Chondrocyte (in vitro differentiated cells): ENCODE measurements around the gene CD3E. TPM values are rescaled to one million over a fixed set of nuclear protein-coding genes. Genes with fewer than 3 reads are reported as not detected.

Experiments used
- DNase-seq: peaks from one replicate; pipeline ENCODE4 v3.0.0; 2021; ENCODE audit warnings: mixed read lengths, low spot score
- H3K27ac Mint-ChIP-seq: one replicate; pipeline ENCODE4 v1.8.0; 2021; ENCODE audit warnings: mild to moderate bottlenecking, moderate library complexity, mixed read lengths; ENCODE audit not compliant: unreplicated experiment
- H3K27me3 Mint-ChIP-seq: 2 replicates; pipeline ENCODE4 v1.8.0; 2021; ENCODE audit warnings: low read depth, mixed read lengths
- H3K36me3 Mint-ChIP-seq: 2 replicates; pipeline ENCODE4 v1.8.0; 2021; ENCODE audit warnings: low read depth, mixed read lengths
- H3K4me1 Mint-ChIP-seq: 2 replicates; pipeline ENCODE4 v1.8.0; 2021; ENCODE audit warnings: low read depth, mild to moderate bottlenecking, mixed read lengths
- H3K4me3 Mint-ChIP-seq: one replicate; pipeline ENCODE4 v1.8.0; 2021; ENCODE audit warnings: mild to moderate bottlenecking, moderate library complexity, mixed read lengths; ENCODE audit not compliant: unreplicated experiment
- H3K9me3 Mint-ChIP-seq: 2 replicates; pipeline ENCODE4 v1.8.0; 2021; ENCODE audit warnings: low read depth, mixed read lengths
- CTCF ChIP-seq: fragments of 200-600 bp; sonication (generic); IDR thresholded peaks from 2 replicates; pipeline ENCODE4 v1.5.0; 2021; ENCODE audit warnings: antibody characterized with exemption, mild to moderate bottlenecking, moderate library complexity
- total RNA-seq: library from RNA; stranded (reverse); gene quantifications from 3 replicates; pipeline ENCODE4 v1.2.1, GENCODE V29; 2021

CD3E gene
- total RNA-seq, 1 donor from 2014 or later = not detected

DNA sequence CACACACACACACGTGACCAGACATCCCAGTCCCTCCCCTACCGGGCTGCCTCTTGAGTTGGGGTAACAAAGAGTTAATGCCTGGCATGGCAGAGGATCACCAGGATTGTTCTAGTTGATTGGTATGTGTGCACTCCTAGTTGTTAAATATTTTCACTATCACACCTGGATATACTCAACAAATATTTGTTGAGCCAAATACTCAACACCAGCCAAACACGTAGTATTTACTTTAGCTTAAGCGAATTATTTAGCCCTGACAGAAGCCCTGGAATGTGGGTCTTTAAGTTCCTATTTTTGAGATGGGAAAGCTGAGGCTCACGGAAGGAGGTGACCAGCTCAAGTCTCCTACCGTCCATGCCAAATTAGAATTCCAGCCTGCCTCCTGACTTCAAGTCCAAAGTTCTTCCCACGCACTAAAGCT, 10.5 kb downstream of the CD3E start:
- H3K9me3 Mint-ChIP-seq = no peaks in the 10 kb centered on the region
- no peak overlapping the region for H3K27ac Mint-ChIP-seq
- no peak overlapping the region for H3K4me3 Mint-ChIP-seq

DNA sequence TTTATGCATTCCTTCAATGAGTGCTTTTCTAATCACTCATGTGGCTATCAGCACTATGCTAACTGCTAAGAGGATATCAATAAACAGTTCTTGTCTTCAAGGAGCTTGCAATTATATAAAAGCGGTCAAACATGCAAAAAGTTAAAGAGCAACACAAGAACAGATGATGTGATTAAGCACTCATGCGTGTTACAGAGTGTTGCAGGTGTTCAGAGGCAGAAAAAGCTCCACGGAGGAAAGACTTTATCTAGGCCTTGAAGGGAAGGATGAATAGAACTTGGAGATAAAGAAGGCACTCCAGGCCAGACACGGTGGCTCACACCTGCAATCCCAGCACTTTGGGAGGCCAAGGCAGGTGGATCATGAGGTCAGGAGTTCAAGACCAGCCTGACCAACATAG, 13.6 kb downstream of the CD3E start:
- Mint-ChIP-seq H3K4me1 (peaks cover 10% of the 10 kb centered on the region), H3K27me3 (peaks cover 32% of the 10 kb centered on the region), H3K9me3 (peaks cover 4% of the 10 kb centered on the region), H3K27ac (no peak overlapping the region), H3K4me3 (no peak overlapping the region), H3K36me3 (peaks cover 4% of the 10 kb centered on the region)
- DNase-seq = no peak
- no peak for TF ChIP-seq CTCF

More for the DNA sequence above, 10.5 kb downstream of the CD3E start:
- no peak for DNase-seq
- Mint-ChIP-seq H3K36me3 (peaks cover 4% of the 10 kb centered on the region), H3K4me1 (peaks cover 10% of the 10 kb centered on the region), H3K27me3 (peaks cover 40% of the 10 kb centered on the region)
- no peak for TF ChIP-seq CTCF

GRCh38 chr11:118318581-118319336, 14.2 kb downstream of the CD3E start:
- no peak overlapping the region for H3K4me3 Mint-ChIP-seq
- peaks cover 10% of the 10 kb centered on the region for H3K4me1 Mint-ChIP-seq
- peaks cover 4% of the 10 kb centered on the region for H3K36me3 Mint-ChIP-seq
- no peak for DNase-seq
- peaks cover 4% of the 10 kb centered on the region for H3K9me3 Mint-ChIP-seq
- no peak overlapping the region for H3K27ac Mint-ChIP-seq
- TF ChIP-seq CTCF = no peak
- peaks cover 30% of the 10 kb centered on the region for H3K27me3 Mint-ChIP-seq

GRCh38 chr11:118319337-118319707, 14.8 kb downstream of the CD3E start:
- DNase-seq = no peak
- peaks cover 7% of the 10 kb centered on the region for H3K9me3 Mint-ChIP-seq
- peaks cover 28% of the 10 kb centered on the region for H3K27me3 Mint-ChIP-seq
- no peak overlapping the region for H3K27ac Mint-ChIP-seq
- peaks cover 4% of the 10 kb centered on the region for H3K36me3 Mint-ChIP-seq
- peaks cover 10% of the 10 kb centered on the region for H3K4me1 Mint-ChIP-seq
- no peak overlapping the region for H3K4me3 Mint-ChIP-seq
- TF ChIP-seq CTCF = no peak

GRCh38 chr11:118320515-118320914, 16.0 kb downstream of the CD3E start:
- TF ChIP-seq CTCF = no peak
- H3K27ac Mint-ChIP-seq = no peak overlapping the region
- no peak overlapping the region for H3K4me3 Mint-ChIP-seq
- peaks cover 4% of the 10 kb centered on the region for H3K36me3 Mint-ChIP-seq
- H3K27me3 Mint-ChIP-seq = peaks cover 24% of the 10 kb centered on the region
- H3K4me1 Mint-ChIP-seq = peaks cover 10% of the 10 kb centered on the region
- DNase-seq = no peak
- H3K9me3 Mint-ChIP-seq = peaks cover 7% of the 10 kb centered on the region
